GM12878 (cell line): Measurements from ENCODE around the gene ADGRB2. TPM values are rescaled to one million over a fixed set of nuclear protein-coding genes. Genes with fewer than 3 reads are reported as not detected.

Experiments used
- ATAC-seq: fragments of 200-7000 bp; cut with Tn5 transposase; 3 replicates; pipeline ENCODE4 v1.9.1; 2020; ENCODE audit warnings: mild to moderate bottlenecking, moderate library complexity
- BruUV-seq: library from RNA; stranded (reverse); fragments of 400-500 nt; replicated peaks from 2 replicates; lab custom pipeline; 2021; lab: Mats Ljungman, UMichigan
- CTCF ChIA-PET: fragments of 300-600 bp; sonication (Branson Sonifier 250); formaldehyde crosslinking; extraction: SDS; loops from one replicate; lab custom pipeline; 2021; ENCODE audit warnings: inconsistent platforms; lab: Yijun Ruan, JAX
- POLR2A ChIA-PET: fragments of 350-600 bp; formaldehyde crosslinking; extraction: SDS; loops from one replicate; lab custom pipeline; 2021; ENCODE audit warnings: inconsistent platforms; lab: Charles Lee
- RAD21 ChIA-PET: fragments of 300-600 bp; sonication (Branson Sonifier 250); formaldehyde crosslinking; loops from one replicate; lab custom pipeline; 2023; ENCODE audit warnings: antibody characterized with exemption; ENCODE audit not compliant: unreplicated experiment; lab: Charles Lee
- SMC1A ChIA-PET: fragments of 300-600 bp; sonication (Branson Sonifier 250); formaldehyde crosslinking; loops from one replicate; lab custom pipeline; 2023; ENCODE audit not compliant: unreplicated experiment, uncharacterized antibody; lab: Charles Lee
- DNase-seq: peaks from one replicate; pipeline ENCODE4 v3.0.0-alpha.2; 2011; ENCODE audit warnings: low read depth, low spot score
- FAIRE-seq: peaks from 3 replicates; lab custom pipeline; 2011; peaks lifted over from hg19 to GRCh38; lab: Jason Lieb, UNC
- H2AFZ ChIP-seq: 2 replicates; pipeline ENCODE4 v1.6.0; 2011; ENCODE audit warnings: low read depth, low read length, control low read depth; ENCODE audit not compliant: control insufficient read depth
- H3K27ac ChIP-seq: 2 replicates; pipeline ENCODE4 v1.5.1; 2011; ENCODE audit warnings: control low read depth; ENCODE audit not compliant: control insufficient read depth, insufficient read depth
- H3K27me3 ChIP-seq, 2 experiments: replicated peaks in 1 of 2; 2 replicates each; pipeline versions ENCODE4 v1.6.0 to v1.6.1; 2011; ENCODE audit warnings: low read length in 1 of 2; ENCODE audit not compliant: control insufficient read depth in 2 of 2, insufficient read depth in 2 of 2
- H3K36me3 ChIP-seq, 2 experiments: 2 replicates each; pipeline ENCODE4 v1.5.1; 2011; ENCODE audit warnings: low read length in 1 of 2; ENCODE audit not compliant: control insufficient read depth in 2 of 2, insufficient read depth in 2 of 2
- H3K4me1 ChIP-seq: 2 replicates; pipeline ENCODE4 v1.6.1; 2011; ENCODE audit warnings: mild to moderate bottlenecking, low read length, moderate library complexity, mixed read lengths; ENCODE audit not compliant: control insufficient read depth, insufficient read depth
- H3K4me2 ChIP-seq: 2 replicates; pipeline ENCODE4 v1.6.0; 2011; ENCODE audit warnings: control low read depth; ENCODE audit not compliant: control insufficient read depth, insufficient read depth
- H3K4me3 ChIP-seq: fragments of 200-600 bp; sonication (generic); 2 replicates; pipeline ENCODE4 v1.5.1; 2016
- H3K79me2 ChIP-seq: 2 replicates; pipeline ENCODE4 v1.6.0; 2011; ENCODE audit warnings: low read length; ENCODE audit not compliant: control insufficient read depth, insufficient read depth
- H3K9ac ChIP-seq: 2 replicates; pipeline ENCODE4 v1.8.0; 2011; ENCODE audit warnings: low read length, control low read depth, mixed read lengths; ENCODE audit not compliant: control insufficient read depth, insufficient read depth
- H3K9me3 ChIP-seq: replicated peaks from 3 replicates; pipeline ENCODE4 v1.5.1; 2011; ENCODE audit warnings: mild to moderate bottlenecking, low read length; ENCODE audit not compliant: control insufficient read depth, insufficient read depth
- H4K20me1 ChIP-seq: 2 replicates; pipeline ENCODE4 v1.6.0; 2011; ENCODE audit not compliant: control insufficient read depth, insufficient read depth
- FOXK2 ChIP-seq: fragments of 450-650 bp; IDR thresholded peaks from 2 replicates; pipeline ENCODE4 v1.6.1; 2017; ENCODE audit warnings: mild to moderate bottlenecking, moderate library complexity
- IRF4 ChIP-seq: IDR thresholded peaks from 2 replicates; pipeline ENCODE4 v1.6.1; 2011; ENCODE audit warnings: low read depth, low read length
- LARP7 ChIP-seq: fragments of 450-650 bp; IDR thresholded peaks from 2 replicates; pipeline ENCODE4 v1.6.1; 2017; ENCODE audit warnings: mild to moderate bottlenecking
- MTA2 ChIP-seq: fragments of 450-650 bp; IDR thresholded peaks from 2 replicates; pipeline ENCODE4 v1.6.1; 2016; ENCODE audit warnings: low read depth, mild to moderate bottlenecking, moderate library complexity
- NFIC ChIP-seq: IDR thresholded peaks from 2 replicates; pipeline ENCODE4 v1.6.1; 2012; ENCODE audit warnings: low read depth, mild to moderate bottlenecking, inconsistent platforms, low read length, moderate library complexity
- POLR2A ChIP-seq: IDR thresholded peaks from 2 replicates; pipeline ENCODE4 v1.6.1; 2011; ENCODE audit warnings: low read depth, mild to moderate bottlenecking, low read length
- RUNX3 ChIP-seq: IDR thresholded peaks from 2 replicates; pipeline ENCODE4 v1.6.1; 2012; ENCODE audit warnings: low read length, inconsistent platforms
- SMAD5 ChIP-seq: IDR thresholded peaks from 2 replicates; pipeline ENCODE4 v1.6.1; 2016; ENCODE audit warnings: antibody characterized with exemption, low read depth
- SPI1 ChIP-seq: IDR thresholded peaks from 2 replicates; pipeline ENCODE4 v1.6.1; 2011; ENCODE audit warnings: low read depth, mild to moderate bottlenecking, low read length, moderate library complexity, borderline replicate concordance; ENCODE audit not compliant: insufficient read depth
- TARDBP ChIP-seq: IDR thresholded peaks from 2 replicates; pipeline ENCODE4 v1.6.1; 2016; ENCODE audit warnings: borderline replicate concordance
- WGBS: methylation state at CpG from one replicate; pipeline ENCODE4 v1.1.6; 2016; ENCODE audit warnings: low lambda C conversion rate; ENCODE audit not compliant: insufficient replicate concordance, insufficient coverage; ENCODE audit errors: missing lambda C conversion rate; 5-methylcytosine and 5-hydroxymethylcytosine counted together
- in situ Hi-C: fragments of 300-500 bp; cut with MboI; formaldehyde crosslinking; loops from 9 replicates; pipeline ENCODE4 v1.14.3; 2018; ENCODE audit warnings: mixed read lengths
- intact Hi-C: fragments of 100-400 bp; cut with micrococcal nuclease; formaldehyde crosslinking; loops from one replicate; pipeline ENCODE4 v1.14.2; 2022; ENCODE audit not compliant: unreplicated experiment
- polyA plus RNA-seq, 11 experiments: library from polyadenylated mRNA; depleted of rRNA in 4 of 11; unstranded in 6 of 11; stranded (reverse) in 5 of 11; fragments of >200 nt; fragmentation: Nextera tagmentation in 4 of 11; fragmentation: Illumina TruSeq in 1 of 11; extraction: Ambion mirVana in 4 of 11; extraction: Trizol in 1 of 11; gene quantifications; 1 replicate in 1 of 11; 2 replicates in 10 of 11; pipeline versions ENCODE4 v1.2.1 to v1.2.3, GENCODE V29; 2011 to 2016; ENCODE audit warnings: inconsistent platforms in 2 of 11, missing spikeins in 2 of 11, low read depth in 1 of 11
- total RNA-seq, 4 experiments: library from RNA; depleted of rRNA in 3 of 4; stranded (reverse); fragments of >200 nt in 3 of 4; fragmentation: Illumina TruSeq in 1 of 4; extraction: Trizol in 1 of 4; gene quantifications; 2 replicates each; pipeline versions ENCODE4 v1.2.1 to v1.2.3, GENCODE V29; 2013 to 2021
- TF ChIP-seq, protein P1 (sequence below): IDR thresholded peaks from 2 replicates; pipeline ENCODE4 v1.6.1; 2012; ENCODE audit warnings: improper control_type of control experiment, low read depth, low read length; ENCODE audit not compliant: insufficient replicate concordance

Gene ADGRB2
- total and polyA plus RNA-seq, 10 of the 15 experiments (the other 5 are each of a cell fraction or from before 2014, with no cell fraction given): 0.11 to 0.33 (median 0.18) TPM; not detected in 4

DNA sequence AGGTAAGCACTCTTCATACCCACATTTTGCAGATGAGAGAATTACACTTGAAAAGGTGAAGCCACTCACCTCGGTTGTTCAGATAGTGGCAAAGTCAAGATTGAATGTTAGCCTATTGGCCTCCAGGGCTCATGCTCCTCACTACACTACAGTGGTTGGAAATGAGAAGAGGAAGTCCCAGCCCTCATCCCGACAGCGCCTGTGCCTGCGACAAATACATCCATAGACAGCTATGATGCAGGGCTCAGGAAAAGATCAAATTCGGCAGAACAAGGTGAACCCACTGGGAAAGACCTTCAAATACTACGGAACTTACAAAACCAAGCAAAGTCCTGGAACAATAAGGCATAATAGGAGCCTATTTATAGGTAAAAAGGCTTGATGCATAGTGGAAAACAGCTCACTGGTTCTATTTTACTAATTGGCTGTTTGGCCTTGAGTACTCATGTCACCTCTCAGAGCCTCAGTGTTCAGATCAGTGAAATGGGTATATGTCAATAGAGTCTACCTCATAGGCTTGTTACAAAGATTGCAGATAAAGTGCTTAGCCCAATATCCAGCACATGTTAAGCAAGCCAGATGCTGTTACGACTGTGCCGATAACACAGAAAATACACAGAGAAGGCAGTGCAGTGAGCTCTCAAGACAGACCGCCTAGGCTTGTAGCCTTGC lies 48.2 kb upstream of the ADGRB2 start:
- Histone ChIP-seq H3K36me3 (no peaks in the 10 kb centered on the region), H3K4me2 (no peak overlapping the region), H3K27me3 (peaks cover 0 to 1% of the 10 kb centered on the region in 2 experiments; a peak in 1 of 4 replicates), H3K79me2 (no peaks in the 10 kb centered on the region), H3K4me3 (no peak overlapping the region), H3K9ac (no peak overlapping the region), H2AFZ (no peak overlapping the region), H3K27ac (no peak overlapping the region), H3K4me1 (no peaks in the 10 kb centered on the region), H3K9me3 (no peaks in the 10 kb centered on the region), H4K20me1 (no peaks in the 10 kb centered on the region)
- CTCF ChIA-PET: interaction anchor here (0.9 to 6.4 kb wide), 3 partner anchors 23 to 191 kb away, joined by 3 to 85 read pairs (median 4); no protein-coding TSS in a partner anchor
- ATAC-seq: no peak
- intact Hi-C loops: no loop called here
- TF ChIP-seq SPI1 (no peak; the same call in 1 of the 2 replicates), MTA2 (no peak), FOXK2 (no peak), SMAD5 (no peak), NFIC (no peak), LARP7 (no peak), POLR2A (no peak), IRF4 (no peak), TARDBP (no peak), RUNX3 (no peak)
- TF ChIP-seq, protein P1, sequence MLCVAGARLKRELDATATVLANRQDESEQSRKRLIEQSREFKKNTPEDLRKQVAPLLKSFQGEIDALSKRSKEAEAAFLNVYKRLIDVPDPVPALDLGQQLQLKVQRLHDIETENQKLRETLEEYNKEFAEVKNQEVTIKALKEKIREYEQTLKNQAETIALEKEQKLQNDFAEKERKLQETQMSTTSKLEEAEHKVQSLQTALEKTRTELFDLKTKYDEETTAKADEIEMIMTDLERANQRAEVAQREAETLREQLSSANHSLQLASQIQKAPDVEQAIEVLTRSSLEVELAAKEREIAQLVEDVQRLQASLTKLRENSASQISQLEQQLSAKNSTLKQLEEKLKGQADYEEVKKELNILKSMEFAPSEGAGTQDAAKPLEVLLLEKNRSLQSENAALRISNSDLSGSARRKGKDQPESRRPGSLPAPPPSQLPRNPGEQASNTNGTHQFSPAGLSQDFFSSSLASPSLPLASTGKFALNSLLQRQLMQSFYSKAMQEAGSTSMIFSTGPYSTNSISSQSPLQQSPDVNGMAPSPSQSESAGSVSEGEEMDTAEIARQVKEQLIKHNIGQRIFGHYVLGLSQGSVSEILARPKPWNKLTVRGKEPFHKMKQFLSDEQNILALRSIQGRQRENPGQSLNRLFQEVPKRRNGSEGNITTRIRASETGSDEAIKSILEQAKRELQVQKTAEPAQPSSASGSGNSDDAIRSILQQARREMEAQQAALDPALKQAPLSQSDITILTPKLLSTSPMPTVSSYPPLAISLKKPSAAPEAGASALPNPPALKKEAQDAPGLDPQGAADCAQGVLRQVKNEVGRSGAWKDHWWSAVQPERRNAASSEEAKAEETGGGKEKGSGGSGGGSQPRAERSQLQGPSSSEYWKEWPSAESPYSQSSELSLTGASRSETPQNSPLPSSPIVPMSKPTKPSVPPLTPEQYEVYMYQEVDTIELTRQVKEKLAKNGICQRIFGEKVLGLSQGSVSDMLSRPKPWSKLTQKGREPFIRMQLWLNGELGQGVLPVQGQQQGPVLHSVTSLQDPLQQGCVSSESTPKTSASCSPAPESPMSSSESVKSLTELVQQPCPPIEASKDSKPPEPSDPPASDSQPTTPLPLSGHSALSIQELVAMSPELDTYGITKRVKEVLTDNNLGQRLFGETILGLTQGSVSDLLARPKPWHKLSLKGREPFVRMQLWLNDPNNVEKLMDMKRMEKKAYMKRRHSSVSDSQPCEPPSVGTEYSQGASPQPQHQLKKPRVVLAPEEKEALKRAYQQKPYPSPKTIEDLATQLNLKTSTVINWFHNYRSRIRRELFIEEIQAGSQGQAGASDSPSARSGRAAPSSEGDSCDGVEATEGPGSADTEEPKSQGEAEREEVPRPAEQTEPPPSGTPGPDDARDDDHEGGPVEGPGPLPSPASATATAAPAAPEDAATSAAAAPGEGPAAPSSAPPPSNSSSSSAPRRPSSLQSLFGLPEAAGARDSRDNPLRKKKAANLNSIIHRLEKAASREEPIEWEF: no peak
- no peak for DNase-seq
- SMC1A ChIA-PET: interaction anchor here (1.1 to 5.8 kb wide), 3 partner anchors 24 to 151 kb away, joined by 3 to 69 read pairs (median 3); no protein-coding TSS in a partner anchor
- POLR2A ChIA-PET: no interaction called here
- RAD21 ChIA-PET: interaction anchor here (3.7 kb wide), 1 partner anchor 152 kb away, joined by 11 read pairs; no protein-coding TSS in a partner anchor
- FAIRE-seq: no peak
- in situ Hi-C loops: no loop called here
- 67% methylated on average over 9 of the region's 9 CpGs for WGBS
- BruUV-seq: no TSS peak
